ES-I3 (cell line): Measurements from ENCODE around the gene NPM3.

Experiments
- H3K36me3 ChIP-seq: 2 replicates; pipeline ENCODE4 v1.6.1; 2013; ENCODE audit warnings: mild to moderate bottlenecking, low read length, control low read depth, moderate library complexity; ENCODE audit not compliant: insufficient read depth
- H3K4me1 ChIP-seq: 2 replicates; pipeline ENCODE4 v1.6.1; 2013; ENCODE audit warnings: mild to moderate bottlenecking, control low read depth, low read length; ENCODE audit not compliant: insufficient read depth
- H3K9ac ChIP-seq: 2 replicates; pipeline ENCODE4 v1.6.1; 2013; ENCODE audit warnings: low read depth, mild to moderate bottlenecking, low read length, moderate library complexity
- H3K9me3 ChIP-seq: 2 replicates; pipeline ENCODE4 v1.6.1; 2013; ENCODE audit warnings: mild to moderate bottlenecking, low read length, moderate library complexity; ENCODE audit not compliant: control insufficient read depth, insufficient read depth

Gene NPM3, protein sequence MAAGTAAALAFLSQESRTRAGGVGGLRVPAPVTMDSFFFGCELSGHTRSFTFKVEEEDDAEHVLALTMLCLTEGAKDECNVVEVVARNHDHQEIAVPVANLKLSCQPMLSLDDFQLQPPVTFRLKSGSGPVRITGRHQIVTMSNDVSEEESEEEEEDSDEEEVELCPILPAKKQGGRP

DNA sequence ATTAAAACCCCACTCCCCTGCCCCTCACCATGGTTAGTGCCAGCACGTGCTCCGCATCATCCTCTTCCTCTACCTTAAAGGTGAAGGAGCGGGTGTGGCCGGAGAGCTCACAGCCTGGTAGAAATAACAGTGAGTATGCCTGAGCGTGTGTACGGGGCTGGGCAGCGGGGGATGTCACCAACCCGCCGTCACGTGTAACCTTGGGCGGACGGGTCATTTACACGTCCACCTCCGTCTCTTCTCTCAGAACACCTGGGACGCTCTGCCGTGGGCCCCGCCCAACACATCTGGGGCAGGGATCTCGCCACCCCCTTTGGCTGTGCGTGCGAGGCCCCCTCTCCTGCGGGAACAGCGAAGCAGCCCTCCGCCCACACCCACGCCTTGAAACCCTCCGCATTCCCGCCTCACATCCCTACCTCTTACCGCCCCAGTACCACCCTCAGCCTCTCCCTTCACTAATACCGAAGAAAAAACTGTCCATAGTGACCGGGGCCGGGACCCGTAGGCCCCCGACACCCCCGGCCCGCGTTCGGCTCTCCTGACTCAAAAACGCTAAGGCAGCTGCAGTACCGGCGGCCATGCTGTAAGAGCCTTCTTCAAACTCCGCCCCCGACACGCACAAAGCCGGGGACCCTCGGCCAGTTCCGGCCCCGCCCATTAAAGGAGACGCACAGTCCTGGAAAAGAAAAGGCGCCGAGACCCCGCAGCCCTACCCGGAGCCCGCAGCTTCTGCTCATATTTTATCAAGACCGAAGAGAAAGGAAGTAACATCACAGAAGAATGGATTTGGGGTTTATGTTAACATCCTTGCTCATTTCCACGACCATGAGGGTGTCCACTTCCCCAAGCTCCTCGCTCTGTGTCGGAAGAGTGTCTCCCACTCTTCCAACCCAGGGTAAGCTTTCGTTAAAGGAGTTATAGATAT is at the start of gene NPM3:
Gene NPM3 (minus strand): TSS at position 636 of the 925 bp plus-strand sequence. CDS start 56 bp downstream, at position 580.
- peak within 1 kb of the TSS; percentile 78 for H3K9ac ChIP-seq
- peaks cover 15% of the 10 kb centered on the region for H3K36me3 ChIP-seq
- no peaks in the 10 kb centered on the region; the same call in 1 of the 2 replicates for H3K9me3 ChIP-seq
- peaks cover 10% of the 10 kb centered on the region for H3K4me1 ChIP-seq

DNA sequence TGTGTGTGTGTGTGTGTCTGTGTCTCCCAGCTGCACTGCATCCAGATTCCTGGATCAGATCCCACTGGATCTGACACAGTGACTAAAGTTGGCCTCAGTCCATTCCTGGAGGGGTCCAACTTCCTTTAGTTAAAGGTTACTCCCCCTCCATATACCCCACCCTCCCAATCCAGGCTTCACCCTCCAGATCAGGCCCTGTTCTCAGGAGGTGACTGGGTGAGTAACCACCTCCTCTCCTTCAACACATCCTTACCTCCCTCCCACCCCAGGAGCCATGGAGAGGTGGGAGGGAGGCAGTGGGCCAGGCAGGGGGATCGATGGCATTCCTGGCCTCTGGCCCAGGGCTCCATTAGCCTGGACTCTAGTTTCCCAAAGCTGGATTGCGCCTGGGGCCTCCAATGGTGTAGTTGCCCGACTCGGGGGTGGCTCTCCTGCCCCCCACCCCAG is 49.1 kb upstream of the NPM3 start:
- Histone ChIP-seq H3K36me3 (no peaks in the 10 kb centered on the region), H3K4me1 (peaks cover 15% of the 10 kb centered on the region; the same call in 1 of the 2 replicates), H3K9me3 (no peaks in the 10 kb centered on the region), H3K9ac (no peak overlapping the region)

DNA sequence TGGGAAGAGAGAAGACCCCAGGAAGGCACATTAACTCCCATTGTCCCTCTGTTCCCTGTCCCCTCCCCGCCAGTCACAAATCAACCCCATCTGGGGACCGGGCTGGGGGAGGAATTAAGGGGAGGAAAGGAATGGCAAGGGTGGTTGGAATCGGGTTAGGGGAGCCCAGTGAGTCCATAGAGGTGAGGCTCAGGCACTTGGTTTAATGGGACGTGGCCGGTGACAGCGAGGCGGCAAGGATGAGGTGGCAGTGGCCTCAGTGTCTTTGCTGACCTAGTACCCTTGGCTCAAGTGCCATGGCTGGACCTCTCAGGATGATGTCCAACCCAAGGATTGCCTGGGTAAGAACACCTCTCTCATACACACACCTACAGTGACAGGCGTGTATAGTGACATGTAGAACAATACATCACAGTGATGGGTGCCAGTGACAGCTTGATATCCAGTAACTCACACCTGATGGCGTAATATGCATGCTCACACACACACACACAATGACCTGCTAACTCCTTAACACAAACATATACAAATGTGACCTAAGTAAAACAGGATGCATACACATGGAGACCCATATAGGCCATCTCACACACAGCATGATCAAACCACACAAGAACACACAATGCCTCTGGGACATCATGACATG is 48.0 kb upstream of the NPM3 start:
- H3K9ac ChIP-seq = peak overlapping the region; percentile 62
- peaks cover 15% of the 10 kb centered on the region; the same call in 1 of the 2 replicates for H3K4me1 ChIP-seq
- no peaks in the 10 kb centered on the region for H3K9me3 ChIP-seq
- H3K36me3 ChIP-seq = no peaks in the 10 kb centered on the region

DNA sequence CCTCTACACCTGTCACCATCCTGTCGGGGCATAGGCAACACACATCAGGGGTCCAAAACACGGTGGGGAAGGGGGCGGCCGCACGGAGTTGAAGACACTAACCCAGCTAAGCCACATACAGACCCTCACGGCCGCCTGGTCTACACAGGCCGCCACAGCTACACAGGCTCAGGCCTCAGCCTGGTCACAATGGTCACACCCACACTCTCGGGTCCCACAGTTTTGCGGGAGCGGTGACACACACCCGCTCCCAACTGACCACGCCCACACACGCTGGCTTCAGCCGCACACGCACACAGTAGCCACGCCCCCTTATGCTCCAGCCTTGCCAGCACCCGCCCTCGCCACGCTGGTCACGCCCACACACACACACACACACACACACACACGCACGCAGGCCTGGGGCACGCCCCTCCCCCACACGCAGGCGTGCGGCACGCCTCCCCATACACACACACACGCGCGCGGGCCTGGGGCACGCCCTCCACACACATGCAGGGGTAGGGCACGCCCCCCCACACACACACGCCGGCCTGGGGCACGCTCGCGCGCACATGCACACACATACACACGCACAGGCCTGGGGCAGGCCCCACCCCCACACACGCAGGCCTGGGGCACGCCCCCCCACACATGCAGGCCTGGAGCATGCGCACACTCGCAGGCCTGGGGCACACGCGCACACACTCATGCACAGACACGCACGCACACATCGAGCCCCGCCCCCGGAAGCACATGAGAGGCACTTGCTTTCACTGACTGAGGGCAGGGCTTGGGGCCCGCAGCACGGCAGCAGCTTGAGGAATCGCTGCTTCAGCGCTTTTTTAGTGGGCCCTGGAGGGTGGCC is 47.3 kb upstream of the NPM3 start:
- peak overlapping the region; percentile 62 for H3K9ac ChIP-seq
- H3K9me3 ChIP-seq = no peaks in the 10 kb centered on the region
- no peaks in the 10 kb centered on the region for H3K36me3 ChIP-seq
- H3K4me1 ChIP-seq = peaks cover 11% of the 10 kb centered on the region; the same call in 1 of the 2 replicates

DNA sequence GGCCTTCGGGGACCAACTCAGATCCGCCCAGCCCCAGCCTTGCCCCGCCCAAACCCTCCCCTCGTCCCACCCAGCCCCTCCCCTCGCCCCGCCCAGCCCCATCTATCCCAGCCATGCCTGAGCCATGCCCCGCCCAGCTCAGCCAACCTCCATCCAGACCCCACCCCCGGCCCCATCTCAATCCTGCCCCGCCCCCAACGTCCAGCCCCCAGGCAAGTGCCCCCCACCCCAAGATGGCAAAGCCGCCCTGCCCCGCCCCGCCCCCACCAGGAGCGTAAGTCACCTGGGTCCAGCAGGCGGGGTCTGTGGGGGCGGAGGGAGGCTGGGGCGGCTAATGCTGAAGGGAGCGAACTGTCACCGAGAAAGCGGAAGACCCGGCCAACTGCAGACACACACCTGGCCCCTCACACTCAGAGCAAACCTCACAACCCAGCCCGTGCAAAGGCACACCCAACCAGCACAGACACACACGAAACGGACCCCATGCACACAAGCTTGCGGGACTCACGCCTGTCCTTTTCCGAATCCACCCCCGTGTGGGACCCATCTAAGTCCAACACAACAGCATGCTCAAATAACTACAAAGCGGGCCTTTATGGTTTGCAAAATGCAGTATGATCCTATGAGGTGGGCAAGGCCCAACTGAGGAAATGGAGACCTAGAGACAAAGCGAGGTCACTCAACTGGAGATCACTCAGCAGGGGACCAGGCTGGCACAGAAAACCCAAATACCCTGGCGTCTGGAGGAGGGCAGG is 46.5 kb upstream of the NPM3 start:
- Histone ChIP-seq H3K9me3 (no peaks in the 10 kb centered on the region), H3K4me1 (peaks cover 9% of the 10 kb centered on the region; the same call in 1 of the 2 replicates), H3K9ac (peak overlapping the region; percentile 62; the same call in 1 of the 2 replicates), H3K36me3 (no peaks in the 10 kb centered on the region)

DNA sequence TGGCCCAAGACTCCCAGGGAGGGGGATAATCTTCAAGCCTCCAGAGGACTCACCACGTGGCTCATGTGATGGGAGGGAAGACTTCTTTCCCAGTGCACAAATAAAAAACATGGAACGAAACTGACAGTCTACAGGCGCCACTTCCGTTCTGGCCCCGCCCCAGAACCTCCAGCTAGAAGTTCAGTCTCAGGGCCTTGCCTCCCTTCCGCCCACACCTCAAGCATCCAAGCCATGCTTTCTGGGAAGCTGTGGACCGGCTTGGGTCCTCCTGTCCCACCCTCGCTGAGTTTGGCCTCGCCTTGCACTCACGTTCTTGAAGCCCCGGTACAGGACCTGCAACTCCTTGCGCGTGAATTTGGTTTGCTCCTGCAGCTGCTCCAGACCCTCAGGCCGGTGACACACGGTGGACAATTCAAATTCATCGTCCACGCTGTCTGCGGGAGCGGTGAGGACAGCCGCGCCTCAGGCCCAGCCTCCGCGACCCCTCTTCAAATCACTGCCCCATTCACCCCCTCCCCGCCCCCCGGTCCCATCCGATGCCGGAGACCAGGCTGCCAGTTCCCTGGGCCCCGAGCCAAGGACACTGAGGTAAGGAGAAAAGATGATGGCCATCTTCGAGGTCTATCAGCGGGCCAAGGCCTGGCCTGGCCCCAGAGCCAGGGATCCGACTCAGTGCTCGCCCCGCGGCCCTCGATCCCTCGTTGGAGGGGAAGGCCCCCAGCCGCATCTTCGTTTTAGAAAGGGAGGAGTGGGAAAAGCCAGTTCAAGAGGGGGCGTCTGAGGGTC is 45.7 kb upstream of the NPM3 start:
- Histone ChIP-seq H3K9me3 (no peaks in the 10 kb centered on the region), H3K9ac (peak overlapping the region; percentile 46; the same call in 1 of the 2 replicates), H3K36me3 (no peaks in the 10 kb centered on the region), H3K4me1 (peaks cover 9% of the 10 kb centered on the region; the same call in 1 of the 2 replicates)

DNA sequence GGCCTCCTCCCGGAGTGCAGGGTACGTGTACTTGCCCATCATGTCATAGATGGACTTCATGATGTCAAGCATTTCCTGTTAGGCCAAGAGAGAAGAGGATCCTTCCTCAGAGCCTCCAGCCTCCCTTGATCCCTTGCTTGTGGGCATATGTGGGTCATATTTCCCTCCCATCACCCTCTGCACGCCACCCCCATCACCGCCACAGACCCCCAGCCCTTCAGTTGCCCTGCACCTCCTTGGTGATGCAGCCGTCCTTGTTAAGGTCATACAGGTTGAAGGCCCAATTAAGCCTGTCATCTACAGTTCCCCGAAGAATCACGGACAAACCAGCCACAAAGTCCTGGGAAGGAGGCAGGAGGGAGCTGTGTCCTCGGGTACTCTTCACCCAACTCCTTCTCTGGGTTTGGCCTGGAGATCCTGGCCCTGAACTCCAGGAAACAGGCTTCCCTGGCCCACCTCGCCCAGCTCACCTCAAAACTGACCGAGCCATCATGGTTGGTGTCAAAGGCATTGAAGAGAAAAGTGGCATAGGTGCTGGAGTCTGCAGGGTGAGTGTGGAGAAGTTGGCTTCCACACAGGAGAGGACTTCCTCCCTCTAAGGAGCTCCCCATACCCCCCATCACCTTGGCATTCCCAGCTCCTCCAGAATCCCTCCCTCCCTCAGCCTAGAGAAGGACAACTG is 44.8 kb upstream of the NPM3 start:
- peaks cover 9% of the 10 kb centered on the region; the same call in 1 of the 2 replicates for H3K4me1 ChIP-seq
- H3K36me3 ChIP-seq = no peaks in the 10 kb centered on the region
- H3K9me3 ChIP-seq = no peaks in the 10 kb centered on the region
- no peak overlapping the region for H3K9ac ChIP-seq

DNA sequence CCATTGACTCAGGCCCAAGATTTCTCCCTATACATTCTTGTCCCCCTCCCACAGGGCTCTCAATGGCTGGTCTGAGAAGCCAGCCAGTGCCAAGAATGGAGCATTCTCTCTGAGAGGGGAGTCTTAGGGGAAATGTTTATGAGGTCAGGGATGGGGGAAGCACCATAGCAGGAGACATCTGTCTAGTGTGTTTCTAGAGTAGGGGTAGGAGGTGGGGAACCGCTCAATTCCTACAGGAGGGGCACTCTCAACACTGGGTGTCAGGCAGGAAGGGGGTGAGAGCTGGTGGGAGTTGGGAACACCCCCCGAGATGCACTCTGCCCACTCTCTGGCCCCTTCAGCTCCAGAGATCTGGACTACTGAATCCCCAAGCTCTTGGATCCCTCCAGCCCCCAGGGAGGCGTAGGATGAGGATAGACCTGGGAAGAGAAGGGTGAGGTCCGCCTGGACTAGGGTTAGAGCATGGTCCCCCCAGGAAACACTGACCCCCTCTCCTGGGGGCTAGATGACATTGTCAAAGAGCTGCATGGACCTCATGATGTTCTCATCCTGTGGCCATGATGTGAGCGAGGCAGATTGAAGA is 43.7 kb upstream of the NPM3 start:
- no peak overlapping the region for H3K9ac ChIP-seq
- H3K9me3 ChIP-seq = no peaks in the 10 kb centered on the region
- peaks cover 9% of the 10 kb centered on the region; the same call in 1 of the 2 replicates for H3K4me1 ChIP-seq
- H3K36me3 ChIP-seq = no peaks in the 10 kb centered on the region

DNA sequence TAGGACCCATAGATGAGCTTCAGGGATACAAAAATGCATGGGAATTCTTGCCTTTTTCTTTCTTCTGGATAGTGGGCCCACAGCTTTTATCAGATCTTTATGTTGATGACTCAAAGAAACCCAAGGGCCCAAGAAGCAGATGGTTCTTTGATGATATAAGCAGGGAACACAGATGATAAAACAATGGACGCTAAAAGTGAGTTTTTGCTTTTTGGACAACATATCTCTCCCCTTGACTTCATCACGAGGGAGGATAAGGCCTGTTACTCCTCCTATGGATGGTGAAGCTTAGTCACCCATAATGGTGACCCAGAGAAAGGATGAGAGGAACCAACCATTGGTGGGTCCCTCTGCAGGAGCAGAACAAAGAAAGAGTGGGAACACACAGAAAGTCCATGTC is 41.5 kb upstream of the NPM3 start:
- no peaks in the 10 kb centered on the region for H3K9me3 ChIP-seq
- H3K9ac ChIP-seq = no peak overlapping the region
- 0 out of 2 replicates have a peak, but pooled peaks cover 3% of the 10 kb centered on the region for H3K4me1 ChIP-seq
- H3K36me3 ChIP-seq = no peaks in the 10 kb centered on the region

DNA sequence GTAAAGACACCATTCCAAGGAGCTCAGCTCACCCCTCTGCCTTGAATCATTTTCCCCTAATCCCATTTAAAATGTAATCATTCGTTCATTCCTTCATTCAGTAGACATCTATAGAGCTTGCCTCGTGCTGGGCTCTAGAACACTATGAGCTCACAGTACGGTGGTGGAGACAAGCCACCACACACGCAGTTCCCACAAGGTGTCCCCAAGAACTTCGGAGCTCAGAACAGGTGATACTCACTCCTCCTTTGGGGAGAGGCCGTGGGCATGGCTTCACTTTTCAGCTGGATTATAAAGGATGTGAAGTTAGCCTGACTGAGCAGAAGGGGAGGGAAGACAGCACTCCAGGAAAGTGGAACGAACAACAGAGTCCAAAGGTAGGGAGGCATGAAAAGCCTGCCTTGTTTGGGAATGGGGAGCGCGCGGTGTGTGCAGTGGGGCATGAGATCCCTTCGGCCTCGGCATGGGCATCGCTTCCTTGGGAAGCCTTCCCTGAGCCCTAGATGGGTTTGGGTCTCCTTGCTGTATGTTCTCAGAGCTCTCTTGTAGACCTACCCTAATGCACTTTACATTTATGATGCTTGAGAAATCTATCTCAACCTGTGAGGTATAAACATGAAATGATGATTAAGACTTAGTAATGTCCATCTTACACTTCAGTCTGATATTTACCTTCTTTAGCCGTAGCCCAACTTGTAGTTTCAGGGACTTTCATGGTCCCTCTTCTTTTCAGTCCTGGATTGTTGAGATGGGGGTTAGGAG is 35.8 kb upstream of the NPM3 start:
- H3K36me3 ChIP-seq = no peaks in the 10 kb centered on the region
- peak overlapping the region; percentile 75 for H3K9ac ChIP-seq
- H3K4me1 ChIP-seq = peaks cover 2% of the 10 kb centered on the region; the same call in 1 of the 2 replicates
- H3K9me3 ChIP-seq = no peaks in the 10 kb centered on the region

DNA sequence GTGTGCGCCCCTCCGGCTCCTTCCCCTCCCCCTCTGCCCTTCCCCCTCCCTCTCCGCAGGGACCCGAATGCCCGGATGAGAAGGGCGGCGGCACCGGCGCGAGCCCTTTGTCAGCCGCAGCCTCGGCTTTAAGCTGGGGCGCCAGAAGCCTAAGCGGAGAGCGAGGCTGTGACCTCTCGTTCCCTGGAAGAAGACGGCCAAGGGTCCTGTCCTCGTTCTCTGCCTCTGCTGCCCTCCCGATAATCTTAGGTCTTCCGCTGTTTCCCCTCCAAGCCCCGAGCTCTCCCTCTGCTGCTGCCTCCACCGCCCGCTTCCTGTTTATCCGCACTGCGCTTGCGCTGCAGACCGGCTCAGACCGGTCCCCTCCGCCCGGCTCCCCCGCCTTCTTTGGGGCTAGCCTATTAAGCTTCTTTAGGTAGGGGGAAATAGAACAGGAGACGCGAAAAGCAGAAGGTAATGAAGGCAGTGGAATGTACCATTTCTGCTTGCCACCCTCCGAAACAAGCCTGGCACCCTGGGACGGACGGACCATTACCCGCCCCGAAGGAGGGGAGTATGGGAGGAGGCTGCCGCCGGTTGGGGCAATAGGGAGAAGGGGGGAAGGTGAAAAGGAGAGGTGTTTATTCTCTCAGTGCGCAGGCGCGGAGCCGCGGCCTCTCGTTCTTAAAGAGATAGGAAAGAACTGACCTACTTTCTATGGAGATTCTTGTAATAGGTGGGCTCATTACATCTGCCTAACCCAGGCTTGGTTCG is 35.0 kb upstream of the NPM3 start, which contains the start of gene OGA:
Gene OGA (minus strand): TSS at position 326 of the 753 bp plus-strand sequence. CDS start 422 bp downstream, outside the sequence.
- Histone ChIP-seq H3K36me3 (no peaks in the 10 kb centered on the region; the same call in 1 of the 2 replicates), H3K4me1 (peaks cover 4% of the 10 kb centered on the region; the same call in 1 of the 2 replicates), H3K9ac (peak within 1 kb of the TSS; percentile 97), H3K9me3 (no peaks in the 10 kb centered on the region)
